Activated CD4-positive, CD25-positive, alpha-beta regulatory T cell treated with anti-CD3 and anti-CD28 coated beads, Interleukin-2, amount 50 U/mL, for 24 hours (primary cell): Measurements from ENCODE around the gene FOS.
"Not testable (repeated sequence)": the region's sequence is repeated elsewhere in the genome, so short reads cannot be mapped to it uniquely, and the experiment has no call there.

Source experiments
- ATAC-seq, 2 donors: fragments of 150-1000 bp; cut with Tn5 transposase; one replicate each; pipeline ENCODE4 v1.10.0; 2021; ENCODE audit warnings: mild to moderate bottlenecking in 1 of 2, moderate library complexity in 1 of 2

The FOS gene

GRCh38 chr14:75278422-75279152 lies at the start of gene FOS:
TSS of gene FOS (plus strand) at chr14:75278828. CDS start at chr14:75278983, 155 bp downstream.
- ATAC-seq = peak; percentile 89 to 92

- no peak for ATAC-seq
These were observed 48.9 kb upstream of the FOS start for GRCh38 chr14:75229661-75230139.

- peak; percentile 77 to 83 for ATAC-seq
These were observed 48.4 kb upstream of the FOS start for GRCh38 chr14:75230140-75230792.

GRCh38 chr14:75231320-75231719 lies 47.3 kb upstream of the FOS start:
- ATAC-seq = no peak

GRCh38 chr14:75232191-75232590 lies 46.4 kb upstream of the FOS start:
- no peak for ATAC-seq

- no peak for ATAC-seq
These were observed 46.0 kb upstream of the FOS start for GRCh38 chr14:75232597-75232996.

- ATAC-seq = no peak
These were observed 44.2 kb upstream of the FOS start for GRCh38 chr14:75234173-75235115.

GRCh38 chr14:75235198-75235597 lies 43.4 kb upstream of the FOS start:
- ATAC-seq = not testable (repeated sequence)

- no peak for ATAC-seq
These were observed 42.2 kb upstream of the FOS start for GRCh38 chr14:75236467-75236866.

GRCh38 chr14:75236901-75237419 lies 41.7 kb upstream of the FOS start:
- no peak for ATAC-seq

- ATAC-seq = no peak
These were observed 39.7 kb upstream of the FOS start for GRCh38 chr14:75238756-75239455.

- no peak for ATAC-seq
These were observed 37.8 kb upstream of the FOS start for GRCh38 chr14:75240781-75241180.

GRCh38 chr14:75242546-75243273 lies 35.9 kb upstream of the FOS start:
- no peak for ATAC-seq

- ATAC-seq = no peak
These were observed 34.5 kb upstream of the FOS start for GRCh38 chr14:75244121-75244520.

- ATAC-seq = no peak
These were observed 31.9 kb upstream of the FOS start for GRCh38 chr14:75246546-75247285.

- ATAC-seq = peak; percentile 11 to 17
These were observed 31.2 kb upstream of the FOS start for GRCh38 chr14:75247286-75247922.

GRCh38 chr14:75247939-75248338 lies 30.7 kb upstream of the FOS start:
- ATAC-seq = no peak

- peak; percentile 89 to 94 for ATAC-seq
These were observed 29.2 kb upstream of the FOS start for GRCh38 chr14:75249251-75249957.

GRCh38 chr14:75249958-75250336 lies 28.7 kb upstream of the FOS start:
- no peak for ATAC-seq

- ATAC-seq = no peak
These were observed 27.8 kb upstream of the FOS start for GRCh38 chr14:75250800-75251199.
